Measurements from ENCODE around the gene CBX2.
"Not testable (repeated sequence)": the region's sequence is repeated elsewhere in the genome, so short reads cannot be mapped to it uniquely, and the experiment has no call there.

The CBX2 gene

GRCh38 chr17:79742951-79743476 lies 34.9 kb upstream of the CBX2 start:
- no peak for DNase-seq (ENCODE audit: low read depth in 2 of 3, low spot score in 2 of 3)

- DNase-seq (ENCODE audit: low read depth in 2 of 3, low spot score in 2 of 3), result no peak
Observed at GRCh38 chr17:79743614-79744013, 34.3 kb upstream of the CBX2 start.

DNA sequence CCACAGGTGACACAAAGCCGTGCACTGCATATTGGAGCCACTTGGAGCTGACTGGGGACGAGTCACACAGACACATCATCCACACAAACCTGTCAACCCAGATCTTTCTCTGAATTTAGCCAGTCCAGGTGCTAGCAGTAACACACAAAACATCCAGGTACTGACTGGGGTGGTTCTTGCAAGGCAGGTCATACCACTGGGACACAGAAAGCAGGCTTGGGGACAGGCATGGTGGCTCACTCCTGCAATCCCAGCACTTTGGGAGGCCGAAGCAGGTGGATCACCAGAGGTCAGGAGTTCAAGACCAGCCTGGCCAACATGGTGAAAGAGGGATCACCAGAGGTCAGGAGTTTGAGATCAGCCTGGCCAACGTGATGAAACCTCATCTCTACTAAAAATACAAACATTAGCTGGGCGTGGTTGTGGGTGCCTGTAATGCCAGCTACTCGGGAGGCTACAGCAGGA lies 32.3 kb upstream of the CBX2 start:
- no peak for DNase-seq (ENCODE audit: low read depth in 2 of 3, low spot score in 2 of 3)

DNA sequence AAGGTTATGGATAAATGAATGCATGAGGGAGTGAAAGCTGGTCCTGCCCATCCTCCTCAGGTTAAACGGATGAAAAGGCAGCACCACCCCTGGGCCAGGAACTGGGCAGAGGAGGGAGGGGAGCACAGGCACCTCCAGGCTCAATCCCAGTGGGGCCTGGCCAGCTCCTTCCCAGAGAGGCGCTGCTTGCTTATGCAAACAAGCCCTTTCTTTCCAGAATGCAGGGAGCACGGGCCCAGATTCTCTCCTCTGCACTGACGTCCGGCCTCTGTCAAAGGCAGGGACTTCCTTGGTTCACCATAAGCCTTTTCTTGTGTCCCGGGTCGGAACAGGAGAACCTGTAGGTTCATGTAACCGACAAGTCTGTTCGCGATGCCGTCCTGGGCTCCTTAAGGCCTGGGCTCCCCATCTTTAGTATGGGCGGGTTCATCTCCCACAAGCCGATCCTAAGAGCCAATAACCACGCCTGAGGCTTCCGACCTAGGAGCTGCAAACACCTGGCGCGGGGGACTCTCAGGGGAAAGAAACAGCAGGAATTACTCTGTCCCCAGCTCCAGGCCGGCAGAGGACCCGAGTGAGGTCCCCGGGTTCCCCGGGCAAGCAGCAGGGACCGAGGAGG lies 30.9 kb upstream of the CBX2 start:
- DNase-seq (ENCODE audit: low read depth in 2 of 3, low spot score in 2 of 3), result no peak

DNA sequence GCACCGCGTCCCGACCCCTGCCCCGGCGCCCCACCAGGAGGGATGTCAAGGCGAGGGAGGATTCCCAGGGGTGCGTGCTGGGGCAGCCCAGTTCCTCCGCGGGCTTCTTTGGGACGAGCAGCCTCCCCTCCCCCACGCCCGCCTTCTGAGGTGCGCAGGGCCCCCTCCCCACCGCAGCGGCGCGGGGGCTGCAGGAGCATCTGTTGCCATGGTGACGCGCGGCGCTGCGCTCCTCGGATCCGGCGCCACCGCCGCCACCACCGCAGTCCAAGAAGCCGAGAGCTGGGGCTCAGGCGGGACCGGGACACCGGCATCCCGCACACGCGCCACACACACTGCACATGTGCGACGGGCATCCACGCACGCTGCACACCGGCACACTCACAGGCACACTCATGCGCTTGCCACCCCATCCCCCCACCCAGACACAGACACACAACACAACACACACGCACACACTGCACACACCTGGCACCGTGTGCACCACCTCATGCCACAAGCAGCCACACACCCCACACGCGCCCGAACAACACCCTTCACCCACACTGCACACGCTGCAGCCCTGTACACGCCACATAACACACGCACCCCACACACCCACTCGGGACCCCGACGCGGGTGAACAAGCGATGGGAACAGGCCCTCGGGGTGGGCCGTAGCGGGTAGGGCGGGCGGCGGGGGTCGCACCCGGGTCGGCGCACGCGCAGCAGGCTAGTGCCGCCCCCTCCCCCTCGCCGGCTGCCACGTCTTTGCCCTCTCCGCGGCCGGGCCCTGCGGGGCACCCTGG lies 30.2 kb upstream of the CBX2 start:
- no peak for DNase-seq (ENCODE audit: low read depth in 2 of 3, low spot score in 2 of 3)

- no peak for DNase-seq (ENCODE audit: low read depth in 2 of 3, low spot score in 2 of 3)
Observed at GRCh38 chr17:79748295-79749099, 29.5 kb upstream of the CBX2 start.

DNA sequence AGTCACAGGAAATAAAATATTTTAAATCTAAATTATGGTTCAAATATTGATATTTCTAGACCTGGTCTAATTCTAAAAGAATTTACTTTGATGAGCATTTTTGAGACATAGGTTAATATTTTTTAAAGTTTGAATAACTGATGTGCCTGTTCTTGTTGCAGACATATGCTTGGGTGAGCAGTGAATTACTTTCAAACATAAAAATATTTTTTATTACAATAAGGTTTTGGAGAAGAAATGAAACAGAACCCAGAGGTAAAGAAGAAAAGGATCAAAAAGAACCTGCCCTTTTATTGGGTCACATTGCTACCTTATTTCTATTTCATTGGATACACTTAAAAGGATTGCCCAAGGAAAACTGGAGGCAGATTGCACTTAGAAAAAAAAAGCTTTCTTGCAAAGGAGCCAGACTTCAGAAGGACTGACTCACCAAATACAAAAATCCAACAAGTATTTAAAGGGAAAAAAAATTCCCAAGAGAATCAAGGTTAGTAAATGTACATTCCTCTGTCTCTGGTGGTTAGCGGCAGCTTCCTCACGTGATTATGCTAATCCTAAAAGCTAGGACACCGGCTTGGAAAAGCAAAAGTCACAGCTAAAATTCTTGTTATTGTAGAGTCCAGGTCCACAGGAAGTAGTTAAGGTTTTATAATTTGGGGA lies 28.7 kb upstream of the CBX2 start:
- DNase-seq (ENCODE audit: low read depth in 2 of 3, low spot score in 2 of 3), result no peak

- no peak for DNase-seq (ENCODE audit: low read depth in 2 of 3, low spot score in 2 of 3)
Observed at GRCh38 chr17:79749958-79750357, 28.0 kb upstream of the CBX2 start.

DNA sequence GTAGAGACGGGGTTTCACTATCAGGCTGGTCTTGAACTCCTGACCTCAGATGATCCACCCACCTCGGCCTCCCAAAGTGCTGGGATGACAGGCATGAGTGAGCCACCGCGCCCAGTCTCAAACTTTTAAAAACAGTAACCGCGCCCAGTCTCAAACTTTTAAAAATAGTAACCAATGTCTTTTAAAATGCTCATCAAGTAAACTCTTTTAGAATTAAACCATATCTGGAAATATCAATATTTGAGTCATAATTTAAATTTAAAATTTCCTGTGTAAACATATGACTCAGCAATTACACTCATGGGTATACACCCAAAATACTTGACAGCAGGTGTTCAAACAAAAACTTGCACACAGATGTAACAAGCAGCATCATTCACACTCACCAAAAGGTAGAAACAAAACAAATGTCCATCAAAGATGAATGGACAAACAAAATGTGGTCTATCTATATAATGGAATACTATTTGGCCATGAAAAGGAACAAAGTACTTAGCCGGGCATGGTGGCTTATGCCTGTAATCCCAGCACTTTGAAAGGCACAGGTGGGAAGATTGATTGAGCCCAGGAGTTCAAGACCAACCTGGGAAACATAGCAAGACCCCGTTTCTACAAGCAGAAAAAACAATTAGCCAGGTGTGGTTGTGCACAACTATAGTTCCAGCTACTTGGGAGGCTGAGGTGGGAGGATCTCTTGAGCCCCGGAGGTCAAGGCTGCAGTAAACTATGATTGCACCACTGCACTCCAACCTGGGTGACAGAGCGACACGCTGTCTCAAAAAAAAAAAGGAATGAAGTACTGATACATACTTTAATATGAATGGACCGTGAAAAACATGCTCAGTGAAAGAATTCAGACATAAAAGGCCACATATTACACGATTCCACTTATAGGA lies 27.1 kb upstream of the CBX2 start:
- no peak for DNase-seq (ENCODE audit: low read depth in 2 of 3, low spot score in 2 of 3)

DNA sequence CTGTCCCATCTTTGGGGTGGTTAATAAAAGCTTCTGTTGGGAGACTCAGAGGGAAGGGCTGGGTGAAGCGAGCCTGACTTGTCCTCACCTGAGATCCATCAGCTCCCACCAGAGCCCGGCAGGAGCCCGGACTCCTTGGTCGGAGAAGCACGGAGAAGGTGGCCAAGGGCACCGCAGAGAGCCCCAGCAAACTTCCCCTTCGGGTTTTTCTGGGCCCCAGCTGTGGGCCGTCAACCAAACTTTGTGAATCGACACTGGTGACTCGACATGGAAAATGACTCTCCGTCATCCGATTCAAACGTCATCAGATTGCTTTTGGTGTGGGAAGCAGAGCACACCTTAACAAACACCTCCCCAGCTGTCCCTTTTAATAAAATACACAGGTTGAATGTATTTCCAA lies 25.8 kb upstream of the CBX2 start:
- DNase-seq (ENCODE audit: low read depth in 2 of 3, low spot score in 2 of 3), result no peak

DNA sequence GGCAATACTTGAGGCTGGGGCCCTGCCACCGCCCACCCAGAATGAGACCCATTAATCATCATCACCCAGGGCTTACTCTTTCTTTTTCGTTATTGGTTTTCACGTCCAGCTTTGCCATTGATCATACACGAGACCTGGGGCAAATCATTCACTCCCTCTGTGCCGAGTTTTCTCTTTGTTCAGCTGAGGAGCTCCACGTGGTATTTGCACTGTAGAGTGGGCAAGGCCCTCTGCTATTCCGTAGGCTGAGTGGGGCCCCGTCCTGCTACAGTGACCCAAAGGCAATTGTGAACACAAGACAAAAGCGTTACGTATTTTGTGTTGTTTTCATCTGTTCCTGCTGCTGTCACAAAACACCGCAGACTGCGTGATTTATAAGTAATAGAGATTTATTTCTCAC lies 23.6 kb upstream of the CBX2 start:
- DNase-seq (ENCODE audit: low read depth in 2 of 3, low spot score in 2 of 3), result no peak

DNA sequence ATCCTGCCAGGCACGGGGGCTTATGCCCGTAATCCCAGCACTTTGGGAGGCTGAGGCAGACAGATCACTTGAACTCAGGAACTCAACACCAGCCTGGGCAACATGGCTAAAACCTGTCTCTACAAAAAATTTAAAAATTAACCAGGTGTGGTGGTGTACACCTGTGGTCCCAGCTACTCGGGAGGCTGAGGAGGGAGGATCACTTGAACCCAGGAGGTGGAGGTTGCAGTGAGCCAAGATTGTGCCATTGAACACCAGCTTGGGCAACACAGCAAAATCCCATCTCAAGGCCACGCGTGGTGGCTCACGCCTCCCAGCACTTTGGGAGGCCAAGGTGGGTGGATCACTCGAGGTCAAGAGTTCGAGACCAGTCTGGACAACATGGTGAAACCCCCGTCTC lies 23.0 kb upstream of the CBX2 start:
- not testable (repeated sequence) for DNase-seq (ENCODE audit: low read depth in 2 of 3, low spot score in 2 of 3)

DNA sequence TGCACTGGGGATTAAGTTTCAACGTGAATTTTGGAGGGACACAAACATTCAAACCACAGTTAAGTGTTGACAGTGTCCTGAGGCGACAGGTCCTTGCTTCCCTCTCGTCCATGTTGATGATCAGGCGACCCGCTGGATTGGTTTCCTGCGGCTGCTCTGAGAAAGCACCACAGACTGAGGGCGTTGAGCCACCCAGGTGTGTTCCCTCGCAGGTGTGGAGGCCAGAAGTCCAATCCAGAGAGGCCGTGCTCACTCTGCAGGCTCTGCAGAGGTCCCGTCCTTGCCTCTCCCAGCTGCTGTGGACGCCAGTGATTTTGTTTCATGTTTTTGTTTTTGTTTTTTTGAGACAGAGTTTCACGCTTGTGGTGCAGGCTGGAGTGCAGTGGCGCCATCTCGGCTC lies 22.4 kb upstream of the CBX2 start:
- no peak for DNase-seq (ENCODE audit: low read depth in 2 of 3, low spot score in 2 of 3)

DNA sequence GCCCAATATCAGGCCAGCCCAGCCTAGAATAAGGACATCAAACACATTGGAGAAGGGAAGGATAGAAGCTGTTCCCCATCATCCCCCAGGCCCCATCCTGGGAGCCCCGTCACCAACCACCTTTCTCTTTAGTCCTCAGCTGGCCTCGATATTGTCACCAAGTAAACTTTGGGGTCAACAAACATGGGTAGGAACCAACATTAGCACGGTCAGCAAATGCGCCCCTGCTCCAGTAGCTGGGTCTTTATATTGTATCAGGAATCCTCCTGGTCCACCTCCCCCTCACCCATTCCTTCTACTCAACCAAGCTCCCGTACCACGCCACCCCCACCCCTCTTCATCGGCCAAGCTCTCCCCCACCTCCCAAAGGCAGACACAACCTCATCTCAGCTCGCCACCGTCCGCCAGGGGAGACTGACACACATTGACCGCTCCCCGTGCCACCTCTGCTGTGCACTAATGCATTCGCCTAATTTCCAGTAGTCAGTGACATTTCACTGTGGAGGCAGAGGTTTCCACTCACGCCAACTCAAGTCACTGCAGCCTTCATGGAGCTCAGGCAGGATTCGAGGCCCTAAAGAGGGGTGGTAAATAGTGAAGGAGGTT lies 20.7 kb upstream of the CBX2 start:
- no peak for DNase-seq (ENCODE audit: low read depth in 2 of 3, low spot score in 2 of 3)

- no peak for DNase-seq (ENCODE audit: low read depth in 2 of 3, low spot score in 2 of 3)
Observed at GRCh38 chr17:79758271-79758670, 19.7 kb upstream of the CBX2 start.

- DNase-seq (ENCODE audit: low read depth in 2 of 3, low spot score in 2 of 3), result no peak
Observed at GRCh38 chr17:79760197-79760906, 17.6 kb upstream of the CBX2 start.

- no peak for DNase-seq (ENCODE audit: low read depth in 2 of 3, low spot score in 2 of 3)
Observed at GRCh38 chr17:79761894-79762589, 15.9 kb upstream of the CBX2 start.

GRCh38 chr17:79765708-79766107 lies 12.2 kb upstream of the CBX2 start:
- DNase-seq (ENCODE audit: low read depth in 2 of 3, low spot score in 2 of 3), result no peak

Data from activated CD8-positive, alpha-beta memory T cell treated with anti-CD3 and anti-CD28 coated beads for 48 hours (primary cell).